HG03571 (cell line): ENCODE results near the gene PSENEN.
"Not testable (repeated sequence)": the region's sequence is repeated elsewhere in the genome, so short reads cannot be mapped to it uniquely, and the experiment has no call there.

Experiments
- ATAC-seq: cut with Tn5 transposase; IDR thresholded peaks from one replicate; pipeline ENCODE4 v1.9.1; 2021; ENCODE audit not compliant: unreplicated experiment

Gene PSENEN

GRCh38 chr19:35787227-35787799 is 41.9 kb downstream of the PSENEN start:
- no peak for ATAC-seq

DNA sequence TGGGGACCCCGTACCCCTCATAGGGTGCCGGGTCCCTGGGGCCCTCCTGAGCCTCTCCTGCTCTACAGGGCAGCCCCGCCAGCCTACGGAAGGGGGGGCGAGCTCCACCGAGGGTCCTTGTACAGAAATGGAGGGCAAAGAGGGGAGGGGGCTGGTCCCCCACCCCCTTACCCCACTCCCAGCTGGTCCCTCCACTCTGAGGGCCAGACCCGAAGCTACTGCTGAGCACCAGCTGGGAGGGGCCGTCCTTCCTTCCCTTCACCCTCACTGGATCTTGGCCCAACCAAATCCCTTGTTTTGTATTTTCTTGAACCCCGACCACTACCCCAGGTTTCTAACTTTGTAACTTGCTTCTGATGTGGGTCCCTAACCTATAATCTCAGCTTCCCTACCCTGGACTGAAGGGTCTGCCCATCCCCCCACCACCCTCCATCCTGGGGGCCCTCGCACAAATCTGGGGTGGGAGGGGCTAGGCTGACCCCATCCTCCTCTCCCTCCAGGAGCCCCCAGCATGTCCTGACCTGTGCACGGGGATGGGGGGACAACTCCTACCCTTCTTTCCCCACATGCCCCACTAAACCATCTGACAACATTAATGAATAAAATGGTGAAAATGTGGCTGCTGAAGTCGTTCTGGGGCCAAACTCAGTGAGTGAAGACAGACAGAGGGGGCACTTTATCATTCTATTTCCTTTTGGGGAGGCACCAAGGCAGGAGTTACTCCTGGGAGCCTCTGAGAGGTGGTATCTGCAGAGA is 42.9 kb downstream of the PSENEN start:
- no peak for ATAC-seq

GRCh38 chr19:35789195-35789977 is 43.9 kb downstream of the PSENEN start:
- no peak for ATAC-seq

DNA sequence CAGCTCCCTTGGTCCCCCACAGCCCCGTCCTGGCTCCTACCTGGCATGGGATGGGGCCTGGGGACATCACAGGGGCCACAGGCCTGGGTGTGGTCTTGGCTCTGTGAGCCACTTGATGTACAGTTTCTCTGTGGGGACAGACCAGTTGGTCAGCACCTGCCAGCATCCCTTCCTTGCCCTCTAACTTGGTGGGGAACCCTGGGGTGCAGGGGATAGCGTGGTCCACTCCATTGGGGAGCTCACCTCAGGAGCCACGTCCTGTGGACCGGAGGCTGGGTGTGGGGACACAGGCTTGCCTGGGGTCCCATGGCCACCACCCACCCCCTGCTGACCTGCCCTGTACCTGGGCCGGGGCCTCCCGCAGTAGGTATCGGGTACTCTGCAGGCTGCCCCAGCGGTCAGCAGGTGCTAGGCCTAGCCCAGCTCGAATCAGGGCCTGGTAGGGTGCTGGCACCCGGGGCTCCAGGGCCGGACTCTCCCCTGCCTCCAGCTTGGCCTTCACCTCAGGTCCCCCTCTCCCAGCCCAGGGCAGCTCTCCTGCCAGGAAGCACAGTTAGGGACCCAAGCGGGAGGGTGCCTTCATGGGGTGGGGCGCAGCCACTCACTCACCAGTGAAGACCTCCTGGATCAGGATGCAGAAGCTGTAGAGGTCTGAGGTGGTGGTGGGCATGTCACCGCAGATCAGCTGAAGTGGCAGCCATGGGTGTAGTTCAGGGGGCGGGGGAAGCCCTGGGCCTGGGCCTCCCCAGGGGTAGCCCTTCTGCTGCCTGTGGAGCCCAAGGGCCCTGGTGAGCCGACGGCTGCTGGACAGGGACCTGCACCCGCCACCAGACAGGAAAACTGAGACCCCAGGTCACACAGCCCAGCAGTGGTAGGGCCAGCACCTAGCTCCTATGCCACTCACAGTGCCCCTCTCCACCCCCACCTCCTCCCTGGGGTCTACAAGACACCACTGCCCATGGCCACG is 44.8 kb downstream of the PSENEN start:
- ATAC-seq: no peak

GRCh38 chr19:35790981-35791813 is 45.7 kb downstream of the PSENEN start:
- ATAC-seq: no peak

DNA sequence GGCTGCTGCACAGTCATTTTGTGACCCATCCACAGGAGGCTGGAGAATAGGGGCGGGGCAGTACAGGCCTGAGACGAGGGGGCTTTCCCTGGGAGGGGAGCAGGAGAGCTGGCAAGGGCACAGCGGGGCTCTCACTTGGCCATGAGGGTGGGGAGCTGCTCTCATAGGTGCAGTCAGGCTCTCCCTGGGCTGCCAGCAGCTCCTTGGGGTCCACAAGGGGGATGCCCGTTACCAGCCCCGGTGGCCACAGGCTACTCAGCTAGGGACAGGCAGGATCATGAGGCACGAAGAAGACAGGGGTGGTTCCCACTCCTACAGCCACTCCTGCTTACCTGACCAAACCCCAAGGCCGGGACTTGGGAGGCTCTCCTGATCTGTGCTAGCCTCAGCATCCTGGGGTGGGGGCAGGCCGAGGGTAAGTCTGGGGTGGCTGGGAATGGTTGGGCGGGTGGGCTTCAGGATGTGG is 46.4 kb downstream of the PSENEN start:
- ATAC-seq: no peak

GRCh38 chr19:35792312-35792711 is 46.9 kb downstream of the PSENEN start:
- no peak for ATAC-seq

GRCh38 chr19:35792888-35793287 is 47.4 kb downstream of the PSENEN start:
- ATAC-seq: no peak

- ATAC-seq: no peak
Observed at GRCh38 chr19:35793381-35794165, 48.1 kb downstream of the PSENEN start.

DNA sequence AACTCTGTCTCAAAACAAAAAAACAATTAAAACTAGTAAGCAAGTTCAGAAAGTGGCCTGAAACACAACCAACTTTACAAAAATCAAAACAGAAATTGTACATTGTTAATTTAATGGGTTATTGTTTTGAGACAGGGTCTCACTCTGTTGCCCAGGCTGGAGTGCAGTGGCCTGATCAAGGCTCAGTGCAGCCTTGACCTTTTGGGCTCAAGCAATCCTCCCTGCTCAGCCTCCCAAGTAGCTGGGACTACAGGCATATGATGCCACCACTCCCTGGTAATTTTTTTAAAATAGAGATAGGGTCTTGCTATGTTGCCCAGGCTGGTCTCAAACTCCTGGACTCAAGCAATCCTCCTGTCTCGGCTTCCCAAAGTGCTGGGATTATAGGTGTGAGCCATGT is 50.1 kb downstream of the PSENEN start:
- ATAC-seq: not testable (repeated sequence)
